Sigmoid colon (tissue), 7 donors: ENCODE data around the gene PPT2. TPM values are rescaled to one million over a fixed set of nuclear protein-coding genes. Genes with fewer than 3 reads are reported as not detected.

ENCODE experiments used
- DNase-seq: peaks from one replicate; pipeline ENCODE4 v3.0.0-alpha.2; 2019
- H3K27ac ChIP-seq, 4 donors: fragments of 200-600 bp; sonication (generic); one replicate each; pipeline ENCODE4 v1.5.1; 2016 to 2019; ENCODE audit warnings: mild to moderate bottlenecking in 1 of 4
- H3K27me3 ChIP-seq, 3 donors: fragments of 200-600 bp; sonication (generic); one replicate each; pipeline ENCODE4 v1.5.1; 2019; ENCODE audit warnings: mild to moderate bottlenecking in 1 of 3
- H3K36me3 ChIP-seq, 4 donors: fragments of 200-600 bp; sonication (generic); one replicate each; pipeline ENCODE4 v1.5.1; 2016 to 2019
- H3K4me1 ChIP-seq, 4 donors: fragments of 200-600 bp; sonication (generic); one replicate each; pipeline ENCODE4 v1.5.1; 2017 to 2019
- H3K4me3 ChIP-seq, 4 donors: fragments of 200-600 bp; sonication (generic); one replicate each; pipeline ENCODE4 v1.5.1; 2017 to 2019; ENCODE audit warnings: mild to moderate bottlenecking in 2 of 4, moderate library complexity in 1 of 4
- H3K9me3 ChIP-seq, 4 donors: fragments of 200-600 bp in 3 of 4; sonication (generic) in 3 of 4; one replicate each; pipeline versions ENCODE4 v1.5.1 to v1.6.1; 2013 to 2019
- CTCF ChIP-seq, 4 experiments: fragments of 450-650 bp in 3 of 4; fragments of 200-600 bp in 1 of 4; IDR thresholded peaks; one replicate each; pipeline ENCODE4 v1.5.1; 2016 to 2019; ENCODE audit warnings: antibody characterized with exemption in 4 of 4, mild to moderate bottlenecking in 3 of 4, moderate library complexity in 2 of 4
- EP300 ChIP-seq, 4 donors: sonication (generic); formaldehyde crosslinking; IDR thresholded peaks; one replicate each; pipeline ENCODE4 v1.6.1; 2017; ENCODE audit warnings: antibody characterized with exemption in 4 of 4
- POLR2A ChIP-seq, 2 donors: fragments of 450-650 bp; IDR thresholded peaks; one replicate each; pipeline ENCODE4 v1.6.1; 2016; ENCODE audit warnings: antibody characterized with exemption in 2 of 2, mild to moderate bottlenecking in 2 of 2, moderate library complexity in 2 of 2
- POLR2AphosphoS5 ChIP-seq, 4 donors: sonication (generic); formaldehyde crosslinking; IDR thresholded peaks; one replicate each; pipeline ENCODE4 v1.6.1; 2017; ENCODE audit warnings: antibody characterized with exemption in 4 of 4
- WGBS, 2 donors: extraction: QIAGEN DNeasy Blood & Tissue Kit; methylation state at CpG; one replicate each; pipeline ENCODE4 v1.1.7; 2013; 5-methylcytosine and 5-hydroxymethylcytosine counted together
- intact Hi-C: fragments of 100-400 bp; cut with DNase I; formaldehyde crosslinking; loops from one replicate; pipeline ENCODE4 v1.15.1; 2023
- polyA plus RNA-seq, 3 donors: library from polyadenylated mRNA; stranded (reverse); fragments of 200-250 nt; gene quantifications; one replicate each; pipeline ENCODE4 v1.2.3, GENCODE V29; 2013
- total RNA-seq, 4 donors: library from RNA; depleted of rRNA; stranded (reverse); fragments of >200 nt; gene quantifications; one replicate each; pipeline ENCODE4 v1.1.0, GENCODE V29; 2016
- donor health status: healthy with polysubstance abuse.
- donor health status: Bipolar disorder and iron deficiency.
- donor health status: healthy.

PPT2 gene
- total and polyA plus RNA-seq, 7 donors, result 3.0 to 126 (median 15.5) TPM

GRCh38 chr6:32108727-32109113 is 45.2 kb upstream of the PPT2 start:
- no peak for TF ChIP-seq CTCF (IDR thresholded peaks at IDR 0.05)
- no peak for TF ChIP-seq POLR2AphosphoS5 (IDR thresholded peaks at IDR 0.05)
- no peak for TF ChIP-seq EP300 (IDR thresholded peaks at IDR 0.05)
- TF ChIP-seq POLR2A (IDR thresholded peaks at IDR 0.05), result no peak
- Histone ChIP-seq H3K4me1 (peaks cover 0 to 70% (median 57%) of the 10 kb centered on the region in 4 donors), H3K27ac (peak overlapping the region; percentile 70 to 80 (median 76)), H3K4me3 (peak overlapping the region; percentile 20 to 48 (median 40)), H3K27me3 (no peaks in the 10 kb centered on the region), H3K36me3 (no peaks in the 10 kb centered on the region), H3K9me3 (no peaks in the 10 kb centered on the region)
- no peak for DNase-seq
- 38 to 51% methylated on average over 6 of the region's 6 CpGs for WGBS, 2 donors
- intact Hi-C loops, result no loop called here

- WGBS, 2 donors, result 9 to 10% methylated on average over 12 of the region's 12 CpGs
- TF ChIP-seq POLR2AphosphoS5 (IDR thresholded peaks at IDR 0.05), result peak; percentile 54 to 81 (median 75)
- TF ChIP-seq CTCF (IDR thresholded peaks at IDR 0.05), result no peak
- TF ChIP-seq EP300 (IDR thresholded peaks at IDR 0.05), result no peak
- peak in 1 of 2 donors; percentile 27 for TF ChIP-seq POLR2A (IDR thresholded peaks at IDR 0.05)
- Histone ChIP-seq H3K27ac (peak within 1 kb of the TSS; percentile 70 to 80 (median 76)), H3K9me3 (no peaks in the 10 kb centered on the region), H3K4me1 (peaks cover 0 to 75% (median 62%) of the 10 kb centered on the region in 4 donors), H3K27me3 (no peaks in the 10 kb centered on the region), H3K36me3 (no peaks in the 10 kb centered on the region), H3K4me3 (peak within 1 kb of the TSS; percentile 20 to 48 (median 40))
- no peak for DNase-seq
- intact Hi-C loops, result no loop called here
These were observed 44.7 kb upstream of the PPT2 start, which contains the start of gene TNXB for GRCh38 chr6:32109114-32109764. Gene TNXB, minus strand, starts transcription at chr6:32109338. Its CDS starts 11,140 bp downstream, at chr6:32098198.

- Histone ChIP-seq H3K36me3 (peaks cover 0 to 2% (median 0%) of the 10 kb centered on the region in 4 donors), H3K27me3 (no peaks in the 10 kb centered on the region), H3K4me3 (peak overlapping the region in 1 of 4 donors; percentile 48), H3K4me1 (peaks cover 0 to 79% (median 67%) of the 10 kb centered on the region in 4 donors), H3K9me3 (no peaks in the 10 kb centered on the region), H3K27ac (peak overlapping the region; percentile 70 to 80 (median 76))
- WGBS, 2 donors, result 65 to 69% methylated on average over 6 of the region's 6 CpGs
- DNase-seq, result no peak
- TF ChIP-seq POLR2AphosphoS5 (IDR thresholded peaks at IDR 0.05) (no peak), POLR2A (IDR thresholded peaks at IDR 0.05) (no peak), EP300 (IDR thresholded peaks at IDR 0.05) (no peak), CTCF (IDR thresholded peaks at IDR 0.05) (no peak)
- intact Hi-C loops, result loop anchor here (10.0 kb wide), 1 partner anchor 65 kb away; no protein-coding TSS in a partner anchor
These were observed 44.2 kb upstream of the PPT2 start for GRCh38 chr6:32109765-32110160.

GRCh38 chr6:32110632-32111031 is 43.3 kb upstream of the PPT2 start:
- Histone ChIP-seq H3K36me3 (peaks cover 0 to 10% (median 2%) of the 10 kb centered on the region in 4 donors), H3K9me3 (no peaks in the 10 kb centered on the region), H3K4me3 (no peak overlapping the region), H3K4me1 (peaks cover 0 to 79% (median 68%) of the 10 kb centered on the region in 4 donors), H3K27me3 (no peaks in the 10 kb centered on the region), H3K27ac (peak overlapping the region; percentile 70 to 80 (median 76))
- 17 to 58% methylated on average over 7 of the region's 7 CpGs for WGBS, 2 donors
- peak; percentile 78 for DNase-seq
- intact Hi-C loops, result loop anchor here (10.0 kb wide), 1 partner anchor 66 kb away; no protein-coding TSS in a partner anchor
- no peak for TF ChIP-seq POLR2A (IDR thresholded peaks at IDR 0.05)
- TF ChIP-seq EP300 (IDR thresholded peaks at IDR 0.05), result no peak
- peak; percentile 5 to 55 (median 28) for TF ChIP-seq POLR2AphosphoS5 (IDR thresholded peaks at IDR 0.05)
- TF ChIP-seq CTCF (IDR thresholded peaks at IDR 0.05), result no peak
